ENCODE data around the gene TCP1.

TCP1 gene

GRCh38 chr6:159729598-159730331, 59.6 kb downstream of the TCP1 start:
- peaks cover 72% of the 10 kb centered on the region for H4K20me1 ChIP-seq
- no peak for TF ChIP-seq Cebpa-rat (IDR thresholded peaks at IDR 0.05)
- H3K4me1 ChIP-seq, result peaks cover 37% of the 10 kb centered on the region
- peak overlapping the region; percentile 92 for H3K4me2 ChIP-seq
- H3K36me3 ChIP-seq, result peaks cover 19% of the 10 kb centered on the region
- H3K9me3 ChIP-seq, result no peaks in the 10 kb centered on the region
- no peak overlapping the region for H3K27ac ChIP-seq
- peak overlapping the region; percentile 52; the same call in 1 of the 2 replicates for H3K9ac ChIP-seq
- H3K27me3 ChIP-seq, result no peaks in the 10 kb centered on the region
- peak overlapping the region; percentile 94 for H3K4me3 ChIP-seq

- peak overlapping the region; percentile 94 for H3K4me3 ChIP-seq
- peaks cover 42% of the 10 kb centered on the region for H3K4me1 ChIP-seq
- no peaks in the 10 kb centered on the region for H3K27me3 ChIP-seq
- H3K4me2 ChIP-seq, result peak overlapping the region; percentile 92
- H4K20me1 ChIP-seq, result peaks cover 60% of the 10 kb centered on the region
- no peak for TF ChIP-seq Cebpa-rat (IDR thresholded peaks at IDR 0.05)
- H3K9me3 ChIP-seq, result peaks cover 4% of the 10 kb centered on the region
- H3K36me3 ChIP-seq, result peaks cover 28% of the 10 kb centered on the region
- peak overlapping the region; percentile 99 for H3K27ac ChIP-seq
- H3K9ac ChIP-seq, result peak overlapping the region; percentile 98
These were observed 60.9 kb downstream of the TCP1 start for GRCh38 chr6:159728531-159728964.
